ENCODE data around the gene CMTR1. TPM values are rescaled to one million over a fixed set of nuclear protein-coding genes. Genes with fewer than 3 reads are reported as not detected.

Gene CMTR1
- total and polyA plus RNA-seq, 11 donors, result 16.3 to 40.7 (median 28.4) TPM

GRCh38 chr6:37459981-37460800 is 27.2 kb downstream of the CMTR1 start:
- Histone ChIP-seq H3K9me3 (peaks cover 0 to under 1% (median 0%) of the 10 kb centered on the region in 12 donors), H3K27ac (no peak overlapping the region), H3K36me3 (peaks cover 0 to 97% (median 95%) of the 10 kb centered on the region in 9 donors), H3K4me1 (peaks cover 0 to 3% (median 0%) of the 10 kb centered on the region in 12 donors), H3K4me3 (no peak overlapping the region), H3K27me3 (no peaks in the 10 kb centered on the region)
- 84 to 91% (median 90%) methylated on average over 5 of the region's 5 CpGs for WGBS, 4 donors
- no peak for DNase-seq
- intact Hi-C loops (cut with DNase I), result loop anchor here in 1 of 10 donors (10.0 kb wide), 1 partner anchor 75 kb away; no protein-coding TSS in a partner anchor
- TF ChIP-seq POLR2A (IDR thresholded peaks at IDR 0.05), result no peak
- no peak for TF ChIP-seq CTCF (IDR thresholded peaks at IDR 0.05)
- no peak for ATAC-seq

GRCh38 chr6:37460805-37461204 is 27.8 kb downstream of the CMTR1 start:
- no peak for TF ChIP-seq CTCF (IDR thresholded peaks at IDR 0.05)
- no peak for TF ChIP-seq POLR2A (IDR thresholded peaks at IDR 0.05)
- ATAC-seq (no peak), DNase-seq (no peak)
- Histone ChIP-seq H3K27ac (no peak overlapping the region), H3K27me3 (no peaks in the 10 kb centered on the region), H3K36me3 (peaks cover 0 to 97% (median 92%) of the 10 kb centered on the region in 9 donors), H3K4me1 (peaks cover 0 to 3% (median 0%) of the 10 kb centered on the region in 12 donors), H3K4me3 (no peak overlapping the region), H3K9me3 (peaks cover 0 to 7% (median 0%) of the 10 kb centered on the region in 12 donors)
- 66 to 84% (median 80%) methylated on average over 2 of the region's 2 CpGs for WGBS, 4 donors
- intact Hi-C loops (cut with DNase I), result no loop called here

GRCh38 chr6:37463110-37463509 is 30.1 kb downstream of the CMTR1 start:
- no peak for DNase-seq
- intact Hi-C loops (cut with DNase I), result no loop called here
- ATAC-seq, result no peak
- Histone ChIP-seq H3K4me3 (no peak overlapping the region), H3K27ac (no peak overlapping the region), H3K9me3 (peaks cover 0 to 27% (median 11%) of the 10 kb centered on the region in 12 donors), H3K27me3 (no peaks in the 10 kb centered on the region), H3K36me3 (peaks cover 0 to 92% (median 79%) of the 10 kb centered on the region in 9 donors), H3K4me1 (no peaks in the 10 kb centered on the region)
- no peak for TF ChIP-seq POLR2A (IDR thresholded peaks at IDR 0.05)
- TF ChIP-seq CTCF (IDR thresholded peaks at IDR 0.05), result no peak

- Histone ChIP-seq H3K4me3 (no peak overlapping the region), H3K27ac (no peak overlapping the region), H3K27me3 (no peaks in the 10 kb centered on the region), H3K4me1 (peaks cover 0 to 4% (median 0%) of the 10 kb centered on the region in 12 donors), H3K9me3 (peaks cover 0 to 31% (median 11%) of the 10 kb centered on the region in 12 donors), H3K36me3 (peaks cover 0 to 80% (median 65%) of the 10 kb centered on the region in 9 donors)
- intact Hi-C loops (cut with DNase I), result no loop called here
- TF ChIP-seq CTCF (IDR thresholded peaks at IDR 0.05) (no peak), POLR2A (IDR thresholded peaks at IDR 0.05) (no peak)
- DNase-seq, result no peak
- no peak for ATAC-seq
These were observed 34.7 kb downstream of the CMTR1 start for GRCh38 chr6:37467718-37468117.
